GM12872 (cell line): ENCODE measurements around the gene SCFD1.

Experiments
- TF ChIP-seq, protein P1 (sequence below): IDR thresholded peaks from 3 replicates; pipeline ENCODE4 v1.5.1; 2011; ENCODE audit warnings: low read depth, mild to moderate bottlenecking, low read length, moderate library complexity; ENCODE audit not compliant: insufficient read depth

SCFD1 gene, protein sequence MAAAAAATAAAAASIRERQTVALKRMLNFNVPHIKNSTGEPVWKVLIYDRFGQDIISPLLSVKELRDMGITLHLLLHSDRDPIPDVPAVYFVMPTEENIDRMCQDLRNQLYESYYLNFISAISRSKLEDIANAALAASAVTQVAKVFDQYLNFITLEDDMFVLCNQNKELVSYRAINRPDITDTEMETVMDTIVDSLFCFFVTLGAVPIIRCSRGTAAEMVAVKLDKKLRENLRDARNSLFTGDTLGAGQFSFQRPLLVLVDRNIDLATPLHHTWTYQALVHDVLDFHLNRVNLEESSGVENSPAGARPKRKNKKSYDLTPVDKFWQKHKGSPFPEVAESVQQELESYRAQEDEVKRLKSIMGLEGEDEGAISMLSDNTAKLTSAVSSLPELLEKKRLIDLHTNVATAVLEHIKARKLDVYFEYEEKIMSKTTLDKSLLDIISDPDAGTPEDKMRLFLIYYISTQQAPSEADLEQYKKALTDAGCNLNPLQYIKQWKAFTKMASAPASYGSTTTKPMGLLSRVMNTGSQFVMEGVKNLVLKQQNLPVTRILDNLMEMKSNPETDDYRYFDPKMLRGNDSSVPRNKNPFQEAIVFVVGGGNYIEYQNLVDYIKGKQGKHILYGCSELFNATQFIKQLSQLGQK

DNA sequence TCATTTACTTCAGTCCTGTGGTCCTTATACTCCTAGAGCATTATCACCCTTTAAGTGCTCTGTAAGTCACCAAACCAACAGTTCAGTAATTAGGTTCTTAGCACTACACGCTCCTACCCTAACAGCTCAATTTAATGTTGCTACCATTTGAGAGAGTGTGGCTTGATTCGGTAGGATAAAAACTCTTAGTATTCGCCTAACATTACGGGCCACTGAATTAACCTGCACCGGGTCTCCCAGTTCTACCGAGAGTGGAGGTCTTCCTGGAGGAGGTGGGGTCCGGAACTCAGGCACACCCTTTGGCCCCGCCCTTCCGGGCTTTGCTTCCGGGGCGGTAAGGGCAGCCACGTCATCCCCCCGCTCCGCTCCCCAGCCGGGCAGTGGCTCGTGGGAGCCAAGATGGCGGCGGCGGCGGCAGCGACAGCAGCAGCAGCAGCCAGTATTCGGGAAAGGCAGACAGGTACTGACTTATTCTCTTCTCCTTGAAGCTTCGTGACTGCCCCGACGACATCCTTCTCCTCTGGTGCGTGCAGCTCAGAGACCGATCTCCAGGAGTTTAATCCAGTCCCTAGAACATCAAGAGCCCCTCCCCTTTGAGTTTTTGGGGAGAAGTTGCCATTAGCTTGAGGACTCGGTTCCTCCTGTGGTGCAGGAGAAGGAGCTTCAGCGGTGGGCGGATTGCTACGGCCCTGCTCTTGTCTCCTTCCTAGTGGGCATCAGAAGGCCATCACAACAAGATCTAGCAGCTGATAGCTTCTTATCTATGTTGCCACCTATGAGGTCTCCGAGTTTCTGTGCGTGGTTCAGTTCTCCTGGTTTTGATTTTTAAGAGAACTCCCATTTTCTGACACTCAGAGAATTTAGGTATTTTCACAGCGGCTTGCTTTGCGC, at the start of gene SCFD1:
SCFD1 (plus strand) TSS at position 380 of the 891 bp plus-strand sequence; CDS start at position 400, 20 bp downstream.
- TF ChIP-seq, protein P1, sequence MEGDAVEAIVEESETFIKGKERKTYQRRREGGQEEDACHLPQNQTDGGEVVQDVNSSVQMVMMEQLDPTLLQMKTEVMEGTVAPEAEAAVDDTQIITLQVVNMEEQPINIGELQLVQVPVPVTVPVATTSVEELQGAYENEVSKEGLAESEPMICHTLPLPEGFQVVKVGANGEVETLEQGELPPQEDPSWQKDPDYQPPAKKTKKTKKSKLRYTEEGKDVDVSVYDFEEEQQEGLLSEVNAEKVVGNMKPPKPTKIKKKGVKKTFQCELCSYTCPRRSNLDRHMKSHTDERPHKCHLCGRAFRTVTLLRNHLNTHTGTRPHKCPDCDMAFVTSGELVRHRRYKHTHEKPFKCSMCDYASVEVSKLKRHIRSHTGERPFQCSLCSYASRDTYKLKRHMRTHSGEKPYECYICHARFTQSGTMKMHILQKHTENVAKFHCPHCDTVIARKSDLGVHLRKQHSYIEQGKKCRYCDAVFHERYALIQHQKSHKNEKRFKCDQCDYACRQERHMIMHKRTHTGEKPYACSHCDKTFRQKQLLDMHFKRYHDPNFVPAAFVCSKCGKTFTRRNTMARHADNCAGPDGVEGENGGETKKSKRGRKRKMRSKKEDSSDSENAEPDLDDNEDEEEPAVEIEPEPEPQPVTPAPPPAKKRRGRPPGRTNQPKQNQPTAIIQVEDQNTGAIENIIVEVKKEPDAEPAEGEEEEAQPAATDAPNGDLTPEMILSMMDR, result no peak

DNA sequence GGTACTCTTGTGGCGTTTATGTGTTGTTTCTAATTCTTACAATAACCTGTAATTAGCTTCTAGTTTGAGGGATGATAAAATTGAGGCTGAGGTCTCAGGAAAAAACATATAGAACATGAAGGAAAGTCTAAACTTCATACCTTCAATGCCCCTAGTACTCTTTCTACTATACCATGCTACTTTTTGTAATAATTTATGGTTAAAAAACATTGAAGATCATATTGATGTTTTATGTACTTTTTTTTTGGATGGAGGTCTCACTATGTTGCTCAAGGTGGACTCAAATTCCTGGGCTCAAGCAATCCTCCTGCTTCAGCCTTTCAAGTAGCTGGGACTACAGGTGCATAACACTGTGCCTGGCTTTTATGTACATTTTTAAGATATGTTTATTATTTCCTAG, 49.3 kb upstream of the SCFD1 start:
- TF ChIP-seq, protein P1, result no peak

DNA sequence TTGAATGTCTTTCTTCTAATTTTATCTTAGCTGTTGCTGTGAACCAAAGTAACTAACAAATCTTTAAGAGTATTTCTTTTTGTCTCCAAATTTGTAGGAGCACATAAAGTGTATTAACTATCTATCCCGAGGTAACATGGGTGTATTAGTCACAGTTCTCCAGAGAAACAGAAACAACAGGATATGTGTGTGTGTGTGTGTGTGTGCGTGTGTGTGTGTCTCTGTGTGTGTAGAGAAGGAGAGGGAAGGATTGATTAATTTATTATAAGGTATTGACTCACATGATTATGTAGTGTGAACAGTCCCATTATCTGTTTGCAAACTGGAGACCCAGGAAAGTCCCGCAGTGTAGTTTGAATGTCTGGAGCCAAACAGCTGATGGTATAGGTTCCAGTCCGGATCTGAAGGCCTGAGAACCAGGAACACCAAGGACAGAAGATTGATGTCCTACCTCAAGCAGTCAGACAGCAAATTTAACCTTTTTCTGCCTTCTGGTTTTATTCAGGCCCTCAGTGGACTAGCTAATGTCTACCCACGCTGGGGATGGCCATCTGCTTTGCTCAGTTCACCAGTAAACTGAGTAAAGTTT, 48.8 kb upstream of the SCFD1 start:
- TF ChIP-seq, protein P1, result no peak

DNA sequence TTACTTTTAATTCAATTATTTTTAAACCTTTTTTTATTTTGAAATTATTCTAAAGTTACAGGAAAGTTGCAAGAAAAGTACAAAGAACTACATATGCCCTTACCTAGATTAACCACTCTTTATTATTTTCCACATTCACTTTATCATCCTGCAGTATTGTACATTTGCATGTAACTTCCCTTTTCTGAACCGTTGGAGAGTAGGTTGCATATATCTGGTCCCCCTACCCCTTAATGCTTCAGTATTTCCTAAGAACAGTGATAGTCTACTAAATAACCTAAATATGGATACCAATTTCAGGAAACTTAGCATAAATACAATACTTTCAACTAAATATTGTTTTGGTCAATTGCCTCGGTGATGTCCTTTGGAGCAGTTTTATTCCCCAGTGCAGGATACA, 48.2 kb upstream of the SCFD1 start:
- TF ChIP-seq, protein P1, result no peak

DNA sequence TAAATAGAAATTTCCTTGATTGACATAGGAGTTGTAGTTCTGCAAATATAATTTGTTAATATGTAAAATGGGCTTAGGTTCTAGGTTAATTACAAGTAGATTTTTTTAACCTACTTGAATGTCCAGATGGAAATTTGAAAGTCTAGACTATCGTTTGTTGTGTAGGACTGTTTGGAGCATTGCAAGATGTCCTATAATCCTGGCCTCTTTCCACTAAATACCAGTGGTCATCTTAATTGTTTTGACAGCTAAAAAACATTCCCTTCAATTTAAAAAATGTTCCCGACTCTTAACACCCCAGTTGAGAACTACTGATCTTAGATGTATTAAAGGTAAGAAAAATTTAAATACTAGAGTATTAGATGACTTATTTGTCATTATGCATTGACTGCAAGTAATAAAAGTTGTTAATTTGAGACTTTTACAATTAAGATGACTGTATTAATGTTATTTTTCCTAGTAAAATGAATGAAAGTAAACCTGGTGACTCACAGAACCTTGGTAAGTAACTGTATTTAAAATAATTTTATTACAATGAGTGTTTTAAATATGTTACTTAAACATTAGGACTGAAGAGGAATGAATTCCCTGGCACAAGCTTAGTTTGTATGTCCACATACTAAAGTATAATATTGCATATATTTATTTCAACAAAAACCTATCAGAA, 41.4 kb upstream of the SCFD1 start:
- TF ChIP-seq, protein P1, result no peak

DNA sequence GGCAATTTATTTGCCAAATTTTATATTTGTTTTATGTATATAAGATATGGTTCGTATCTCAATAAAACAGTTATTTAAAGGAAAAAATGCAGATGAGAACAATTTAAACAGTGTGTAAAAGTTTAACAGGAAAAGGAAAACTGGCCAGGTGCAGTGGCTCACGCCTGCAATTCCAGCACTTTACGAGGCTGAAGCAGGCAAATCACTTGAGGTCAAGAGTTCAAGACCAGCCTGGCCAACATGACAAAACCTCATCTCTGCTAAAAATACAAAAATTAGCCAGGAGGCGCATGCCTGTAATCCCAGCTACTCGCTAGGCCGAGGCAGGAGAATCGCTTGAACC, 40.9 kb upstream of the SCFD1 start:
- TF ChIP-seq, protein P1, result no peak
